ENCODE data around the gene RIPOR3.

Gene RIPOR3

GRCh38 chr20:50690650-50691572, at the start of gene RIPOR3:
TSS of gene RIPOR3 (minus strand) at chr20:50691542. CDS start at chr20:50691128, 414 bp downstream.
- DNase-seq = peak; percentile 73

DNA sequence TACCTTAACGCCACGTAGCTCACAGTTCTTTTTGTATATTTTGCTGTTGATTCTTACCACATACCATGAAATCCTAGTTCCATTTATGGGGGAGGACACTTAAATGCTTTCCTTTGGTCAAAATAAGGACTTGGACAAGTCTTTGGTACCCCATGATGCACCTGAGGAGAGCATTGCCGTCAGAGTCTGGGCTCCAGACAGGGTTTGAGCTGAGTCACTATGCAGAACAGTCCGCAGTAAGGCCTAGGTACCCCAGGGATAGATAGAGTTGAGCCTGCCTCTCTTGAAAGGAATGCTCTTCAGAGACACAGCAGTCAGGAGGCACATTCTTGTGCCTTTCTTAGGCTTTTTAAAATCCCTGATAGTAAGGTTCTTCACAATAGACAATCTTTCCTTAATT, 46.0 kb upstream of the RIPOR3 start:
- DNase-seq = no peak

DNA sequence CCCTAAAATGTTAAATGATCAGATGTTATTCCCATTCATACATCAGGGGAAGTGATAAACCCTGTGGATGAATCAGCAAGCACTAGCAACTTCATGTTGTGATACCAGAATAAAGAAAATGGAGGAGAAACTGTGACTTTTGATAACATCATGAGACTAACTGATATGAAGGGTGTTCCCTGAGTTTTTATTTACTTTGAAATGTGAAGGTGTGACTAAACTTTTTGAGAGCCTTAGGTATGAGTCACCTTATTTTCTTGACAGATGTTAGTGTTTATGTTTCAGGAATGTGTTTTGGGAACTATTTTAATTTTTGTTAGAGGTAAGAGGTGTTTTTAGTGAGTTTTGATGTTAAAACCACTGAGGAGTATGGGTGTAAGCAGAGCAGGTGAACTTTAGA, 44.5 kb upstream of the RIPOR3 start:
- DNase-seq = peak; percentile 15

- DNase-seq = no peak
These were observed 43.7 kb upstream of the RIPOR3 start for GRCh38 chr20:50734730-50735679.

DNA sequence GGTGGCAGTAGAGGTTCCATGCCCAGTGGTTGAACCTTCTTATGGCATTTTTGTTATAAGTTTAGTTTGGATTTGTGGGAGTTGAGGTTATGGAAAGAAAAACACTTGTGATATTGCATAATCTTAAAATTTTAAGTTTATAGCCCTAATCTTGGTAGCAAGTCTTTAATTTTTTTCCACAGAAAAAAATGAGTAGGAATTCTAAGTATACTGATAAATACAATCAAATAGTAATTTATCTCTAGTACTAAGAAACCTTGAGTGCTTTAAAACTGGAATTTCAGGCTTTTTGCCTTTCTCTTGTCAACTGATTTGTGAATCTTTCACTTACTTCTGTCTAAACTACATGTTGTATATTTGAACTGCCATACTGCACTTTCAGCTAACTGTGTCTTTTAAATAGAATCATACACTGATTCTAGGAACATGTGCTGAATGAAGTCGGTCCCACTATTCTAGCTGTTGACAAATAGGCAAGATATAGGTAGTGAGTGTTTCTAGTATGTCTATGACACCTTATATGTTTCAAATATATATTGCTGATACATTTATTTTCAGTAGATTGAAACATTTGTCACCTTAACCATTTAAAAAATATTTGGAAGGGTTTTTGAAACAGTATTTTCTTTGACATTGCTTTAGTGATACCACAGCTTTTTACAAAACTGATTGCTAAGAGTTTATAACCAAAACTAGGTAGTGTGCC, 42.5 kb upstream of the RIPOR3 start:
- DNase-seq = no peak

DNA sequence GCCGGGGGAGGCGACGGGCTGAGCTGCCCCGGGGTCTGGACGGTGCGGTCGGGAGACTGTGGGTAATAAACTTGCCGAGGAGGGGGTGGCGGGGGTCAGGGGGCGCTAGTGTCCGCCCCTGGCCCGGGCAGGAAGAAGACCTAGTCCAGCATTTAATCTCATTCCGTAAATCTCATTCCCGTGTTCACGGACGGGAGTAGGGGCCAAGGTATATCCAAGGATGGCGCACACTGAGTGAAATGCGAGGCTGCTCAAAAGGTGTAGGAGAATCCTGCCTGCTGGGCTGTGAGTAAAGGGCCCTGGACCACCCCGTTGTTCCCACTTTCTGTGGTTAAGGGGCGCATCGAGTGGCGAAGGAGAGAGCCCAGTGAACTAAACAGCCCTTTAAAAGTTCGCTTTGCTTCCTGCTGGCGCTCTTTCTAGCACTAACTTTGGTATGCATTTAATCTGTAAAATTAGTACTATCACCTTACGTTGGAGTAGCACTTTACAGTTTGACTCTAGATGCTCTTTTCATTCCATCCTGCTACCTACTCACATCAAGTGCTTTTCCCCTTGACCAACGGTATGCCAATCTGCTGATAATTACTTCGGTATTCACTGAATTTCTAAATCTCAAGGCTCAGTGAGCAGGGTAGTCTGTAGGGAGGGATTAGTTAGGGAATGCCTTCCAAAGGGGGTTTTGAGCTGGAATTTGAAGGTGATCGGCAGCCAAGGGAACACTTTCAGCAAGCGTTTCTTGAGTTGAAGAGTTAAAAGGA, 40.8 kb upstream of the RIPOR3 start:
- DNase-seq = peak; percentile 35

DNA sequence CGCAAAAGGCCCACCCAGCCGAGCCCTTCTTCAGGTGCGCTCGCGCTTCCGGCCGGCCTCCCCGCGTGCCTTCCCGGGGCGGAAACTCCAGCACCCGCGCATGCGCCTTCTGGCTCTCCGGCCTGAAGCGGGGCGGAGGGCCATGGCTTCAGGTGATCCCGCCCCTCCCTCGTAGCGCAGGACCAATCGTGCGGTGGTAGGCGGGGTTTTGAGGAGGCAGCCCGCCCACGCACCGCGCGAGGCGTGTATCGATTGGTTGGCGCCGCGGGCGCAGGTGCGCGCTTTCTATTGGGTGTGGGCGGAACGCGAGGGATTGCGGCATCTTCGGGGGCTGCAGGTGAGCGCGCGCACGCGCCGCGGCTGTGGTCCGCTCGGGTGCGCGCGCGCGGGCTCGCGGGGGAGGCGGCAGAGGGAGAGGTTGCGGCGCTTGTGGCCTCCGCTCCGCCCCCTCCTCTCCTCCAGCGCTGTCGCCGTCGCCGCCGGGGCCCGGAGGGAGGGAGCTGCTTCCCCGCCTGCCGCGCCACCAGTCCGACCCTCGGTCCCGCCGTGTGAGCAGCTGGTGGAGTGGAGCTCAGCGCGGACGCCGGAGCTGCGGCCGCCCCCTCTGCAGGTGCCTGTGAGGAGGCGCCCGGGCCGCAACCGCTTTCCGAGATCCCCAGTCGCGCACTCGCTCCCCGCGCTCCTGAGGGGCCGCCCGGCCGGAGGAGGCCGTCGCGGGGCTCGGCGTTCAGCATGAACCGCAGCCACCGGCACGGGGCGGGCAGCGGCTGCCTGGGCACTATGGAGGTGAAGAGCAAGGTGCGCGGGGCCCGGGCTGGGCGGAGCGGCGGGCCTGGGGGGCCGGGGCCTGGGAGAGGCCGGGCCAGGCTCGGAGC, 40.0 kb upstream of the RIPOR3 start, which contains the start of gene PARD6B:
Gene PARD6B, plus strand, starts transcription at position 526 of the 875 bp plus-strand sequence. Its CDS starts 207 bp downstream, at position 733.
- DNase-seq = peak; percentile 98

- DNase-seq = no peak
These were observed 39.4 kb upstream of the RIPOR3 start for GRCh38 chr20:50730765-50731054.

DNA sequence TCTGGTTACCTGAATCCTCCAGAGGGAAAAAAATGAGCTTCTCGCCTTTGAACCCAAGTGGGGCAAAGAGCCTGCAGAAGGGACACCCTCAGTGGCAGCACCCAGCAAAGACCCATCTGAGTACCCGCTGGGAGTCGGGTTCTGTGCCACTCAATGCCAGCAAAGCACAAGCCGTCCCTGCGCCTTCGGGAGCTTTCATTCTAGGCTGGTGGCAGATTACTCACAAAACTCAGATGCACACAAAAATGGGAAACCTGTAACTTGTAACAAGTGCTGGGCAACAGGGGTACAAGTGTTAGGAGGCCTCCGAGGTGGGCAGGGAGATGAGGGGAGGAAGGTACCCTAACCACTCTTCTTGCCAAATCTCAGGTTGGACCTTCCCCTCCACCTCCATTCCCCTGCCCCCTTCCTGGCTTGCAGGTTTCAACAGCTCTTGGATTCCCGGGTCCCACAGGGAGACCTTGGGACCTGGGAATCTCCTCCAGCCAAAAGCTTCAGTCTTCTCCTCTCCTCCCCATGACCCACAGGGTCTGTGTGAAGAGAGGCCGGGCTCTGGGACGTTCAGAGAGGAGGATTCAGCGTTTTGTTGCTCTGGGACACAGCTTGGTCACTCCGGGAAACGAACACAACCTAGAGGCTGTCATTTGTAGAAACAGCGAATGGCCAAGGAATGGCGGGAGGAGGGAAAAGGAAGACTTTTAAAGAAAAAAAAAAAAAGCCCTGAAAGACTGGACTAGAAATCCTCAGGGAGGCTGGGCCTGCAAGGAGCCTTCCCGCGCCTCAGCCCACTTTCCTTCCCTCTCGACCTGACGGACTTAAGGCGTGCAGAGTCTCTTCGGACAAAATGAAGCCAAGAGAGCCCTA, 38.8 kb upstream of the RIPOR3 start:
- DNase-seq = no peak

- no peak for DNase-seq
These were observed 37.9 kb upstream of the RIPOR3 start for GRCh38 chr20:50728981-50729874.

GRCh38 chr20:50728486-50728980, 37.2 kb upstream of the RIPOR3 start:
- DNase-seq = no peak

- DNase-seq = no peak
These were observed 36.6 kb upstream of the RIPOR3 start for GRCh38 chr20:50727792-50728485.

- DNase-seq = no peak
These were observed 35.8 kb upstream of the RIPOR3 start for GRCh38 chr20:50726955-50727791.

DNA sequence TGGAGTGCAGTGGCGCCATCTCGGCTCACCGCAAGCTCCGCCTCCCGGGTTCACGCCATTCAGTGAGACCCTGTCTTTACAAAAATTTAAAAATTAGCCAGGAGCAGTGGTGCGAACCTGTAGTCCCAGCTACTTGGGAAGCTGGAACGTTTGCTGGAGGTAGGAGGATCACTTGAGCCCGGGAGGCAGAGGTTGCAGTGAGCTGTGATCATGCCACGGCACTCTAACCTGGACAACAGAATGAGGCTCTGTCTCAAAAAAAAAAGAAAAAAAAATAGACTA, 34.3 kb upstream of the RIPOR3 start:
- no peak for DNase-seq

GRCh38 chr20:50724851-50725723, 33.7 kb upstream of the RIPOR3 start:
- DNase-seq = no peak

- no peak for DNase-seq
These were observed 32.9 kb upstream of the RIPOR3 start for GRCh38 chr20:50724112-50724725.

Measured in OCI-M1 (cell line).